HG03175 (cell line): ENCODE data around the gene METTL2B.

Source experiments
- ATAC-seq: cut with Tn5 transposase; IDR thresholded peaks from one replicate; pipeline ENCODE4 v1.9.1; 2021; ENCODE audit warnings: mild to moderate bottlenecking, moderate library complexity; ENCODE audit not compliant: unreplicated experiment

Gene METTL2B

DNA sequence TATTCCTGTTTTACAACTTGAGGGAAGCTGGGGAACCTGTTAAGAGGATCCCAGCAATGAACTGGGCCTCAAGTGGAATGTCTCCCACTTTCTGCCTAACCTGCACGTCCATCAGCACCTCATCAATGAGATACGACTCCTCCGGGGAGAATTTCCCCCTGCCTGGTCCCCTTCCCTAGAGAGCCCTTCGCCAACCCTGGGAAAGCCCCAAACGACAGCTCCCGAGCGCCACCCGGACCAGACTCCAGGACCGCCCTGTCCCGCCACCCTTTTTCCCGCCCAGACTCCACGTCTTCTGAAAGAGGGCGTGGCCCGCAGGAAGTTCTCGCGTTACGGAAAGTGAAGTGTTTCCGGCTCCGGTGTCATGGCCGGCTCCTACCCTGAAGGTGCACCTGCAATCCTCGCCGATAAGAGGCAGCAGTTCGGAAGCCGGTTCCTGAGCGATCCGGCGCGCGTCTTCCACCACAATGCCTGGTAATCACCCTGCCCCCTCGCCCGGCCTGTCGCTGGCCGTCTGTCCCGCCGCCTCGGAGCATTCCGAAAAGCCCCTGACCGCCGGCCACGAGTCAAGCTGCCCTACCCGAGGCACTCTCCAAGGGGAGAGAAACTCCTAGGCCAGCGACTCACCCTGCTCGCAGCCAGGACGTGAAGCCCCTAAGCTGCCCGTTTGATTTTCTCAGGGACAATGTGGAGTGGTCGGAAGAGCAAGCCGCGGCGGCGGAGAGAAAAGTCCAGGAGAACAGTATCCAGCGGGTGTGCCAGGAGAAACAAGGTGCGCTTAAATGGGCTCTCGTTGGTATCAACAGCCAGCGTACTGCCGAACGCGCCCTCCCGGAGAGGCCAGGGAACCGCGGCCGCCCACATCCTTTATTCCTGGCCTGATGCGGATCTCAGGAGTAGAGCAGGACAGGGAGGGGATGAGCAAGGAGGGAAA, at the start of gene METTL2B:
TSS of gene METTL2B (plus strand) at position 347 of the 934 bp plus-strand sequence. CDS start at position 365, 18 bp downstream.
- peak; percentile 92 for ATAC-seq

DNA sequence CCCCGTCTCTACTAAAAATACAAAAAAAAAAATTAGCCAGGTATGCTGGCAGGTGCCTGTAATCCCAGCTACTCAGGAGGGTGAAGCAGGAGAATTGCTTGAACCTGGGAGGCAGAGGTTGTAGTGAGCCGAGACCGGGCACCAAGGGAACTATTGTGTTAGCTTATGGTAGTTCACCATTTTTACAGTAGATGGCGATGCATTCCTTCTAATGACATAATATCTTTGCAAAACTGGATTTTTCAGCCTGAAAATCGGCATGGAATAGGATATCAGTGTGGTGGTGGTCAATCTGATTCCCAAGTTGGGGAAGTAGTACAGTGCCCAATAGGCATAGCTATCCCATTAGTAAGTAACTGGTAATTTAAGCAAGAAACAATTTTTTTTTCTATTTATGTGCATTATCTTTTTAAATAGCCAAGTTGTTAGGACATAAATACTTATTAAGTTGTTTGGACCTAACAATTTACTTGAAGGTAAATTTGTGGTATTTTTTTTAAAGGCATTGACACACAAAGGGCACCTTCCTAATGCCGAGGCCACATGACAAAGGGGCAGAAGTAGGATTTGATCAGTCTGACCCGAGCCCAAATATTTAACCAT, 49.2 kb upstream of the METTL2B start:
- peak; percentile 52 for ATAC-seq

DNA sequence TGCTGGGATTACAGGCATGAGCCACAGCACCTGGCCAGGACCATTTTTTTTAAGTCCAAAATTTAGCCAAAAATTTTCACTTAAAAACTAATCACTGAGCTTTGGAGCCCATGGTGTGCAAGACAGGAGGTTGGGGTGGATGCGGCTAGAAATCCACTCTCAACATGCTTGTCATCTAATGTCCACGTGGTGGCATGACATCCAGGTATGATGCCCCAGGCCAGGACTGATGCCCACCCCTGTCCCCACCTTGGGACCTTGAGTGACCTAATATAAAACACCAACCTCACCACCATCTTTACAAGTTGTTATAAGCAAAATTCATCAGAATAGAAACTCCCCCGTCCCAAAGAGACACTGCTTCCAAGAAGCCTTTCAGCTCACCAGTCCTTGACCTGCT, 46.3 kb upstream of the METTL2B start:
- no peak for ATAC-seq

DNA sequence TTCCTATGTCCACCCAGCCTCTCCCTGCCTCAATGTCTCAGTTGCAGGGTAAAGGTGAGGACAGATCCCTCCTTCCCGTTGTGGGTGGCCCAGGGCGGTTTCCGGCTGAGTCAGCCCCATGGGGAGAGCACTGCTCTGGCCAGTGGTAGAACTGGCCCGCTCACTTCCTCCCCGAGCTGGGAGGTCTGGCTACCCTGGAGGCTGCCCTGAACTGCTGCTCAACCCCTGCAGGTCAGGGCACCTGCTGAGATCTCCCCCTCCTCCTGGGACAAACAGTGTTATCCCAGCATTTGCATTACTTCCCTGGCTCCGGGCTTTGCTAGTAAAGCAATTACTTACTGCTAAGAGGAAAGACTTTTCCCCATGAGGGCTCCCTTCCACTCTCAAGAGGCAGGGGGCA, 45.3 kb upstream of the METTL2B start:
- ATAC-seq, result no peak

- no peak for ATAC-seq
Observed at GRCh38 chr7:128431754-128432153, 44.8 kb upstream of the METTL2B start.

- ATAC-seq, result no peak
Observed at GRCh38 chr7:128434413-128435326, 41.9 kb upstream of the METTL2B start.

DNA sequence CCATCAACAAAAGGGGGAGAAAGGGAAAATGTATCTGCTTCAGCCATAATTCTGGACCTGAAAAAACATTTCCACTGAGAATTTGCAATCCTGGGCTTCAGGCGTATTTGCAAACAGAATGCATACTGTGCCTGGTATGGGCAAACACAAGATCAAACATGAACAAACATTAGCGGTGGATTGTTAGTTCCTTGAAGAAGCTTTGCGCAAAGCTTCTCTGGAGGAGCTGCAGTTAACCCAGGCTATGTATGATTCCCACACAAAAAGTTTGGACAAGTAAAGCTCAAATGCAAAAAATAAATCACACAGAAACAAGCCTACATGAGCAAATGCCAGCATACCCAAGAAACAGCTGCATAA, 41.2 kb upstream of the METTL2B start:
- no peak for ATAC-seq

DNA sequence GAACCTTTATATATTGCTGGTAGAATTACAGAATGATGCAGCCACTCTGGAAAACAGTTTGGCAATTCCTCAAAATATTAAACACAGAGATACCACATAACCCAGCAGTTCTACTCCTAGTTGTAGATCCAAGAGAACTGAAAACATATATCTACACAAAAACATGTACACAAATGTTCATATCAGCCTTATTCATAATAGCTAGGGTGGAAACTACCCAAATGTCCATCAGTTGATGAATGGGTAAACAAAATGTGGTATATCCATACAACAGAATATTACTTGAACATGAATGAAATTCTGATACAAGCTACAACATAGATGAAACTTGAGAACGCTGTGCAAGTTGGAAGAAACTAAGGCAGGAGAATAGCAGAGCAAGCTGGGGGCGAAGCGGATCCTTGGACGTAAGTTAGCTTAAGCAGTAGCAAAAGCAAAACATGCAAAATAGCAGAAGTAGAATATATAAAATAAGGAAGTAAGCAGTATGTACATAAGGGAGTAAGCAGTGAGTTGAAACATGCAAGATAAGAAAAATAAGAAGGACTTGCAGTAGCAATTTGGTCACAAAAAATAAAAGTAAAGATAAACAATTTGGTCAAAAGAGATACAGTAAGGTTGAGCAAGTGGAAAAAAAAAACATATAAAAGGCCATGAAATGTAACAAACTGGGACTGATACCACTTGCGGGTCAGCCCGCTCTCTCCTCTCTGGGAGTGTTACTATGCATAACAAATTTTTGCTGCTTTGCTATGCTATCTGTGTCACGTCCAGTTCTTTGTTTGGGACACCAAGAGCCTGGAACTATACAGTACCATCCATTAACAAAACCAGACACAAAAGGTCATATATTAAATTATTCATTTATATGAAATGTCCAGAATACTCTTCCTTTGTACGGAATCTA, 38.9 kb upstream of the METTL2B start:
- ATAC-seq, result peak; percentile 68

DNA sequence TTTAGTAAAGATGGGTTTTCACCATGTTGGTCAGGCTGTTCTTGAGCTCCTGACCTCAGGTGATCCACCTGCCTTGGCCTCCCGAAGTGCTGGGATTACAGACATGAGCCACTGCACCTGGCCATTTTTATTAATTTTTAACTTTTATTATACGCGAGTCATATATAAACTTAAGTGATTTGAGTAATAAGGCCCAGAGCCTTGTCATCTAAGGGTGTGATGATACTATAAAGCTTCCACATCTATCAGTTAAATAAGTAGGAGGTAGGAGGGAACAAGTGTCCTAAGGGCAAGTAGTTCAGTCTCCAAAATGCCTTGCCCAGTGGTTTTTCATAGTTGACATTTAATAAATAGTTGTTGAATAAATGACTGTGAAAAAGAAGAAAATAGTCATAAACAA, 34.2 kb upstream of the METTL2B start:
- ATAC-seq, result no peak

DNA sequence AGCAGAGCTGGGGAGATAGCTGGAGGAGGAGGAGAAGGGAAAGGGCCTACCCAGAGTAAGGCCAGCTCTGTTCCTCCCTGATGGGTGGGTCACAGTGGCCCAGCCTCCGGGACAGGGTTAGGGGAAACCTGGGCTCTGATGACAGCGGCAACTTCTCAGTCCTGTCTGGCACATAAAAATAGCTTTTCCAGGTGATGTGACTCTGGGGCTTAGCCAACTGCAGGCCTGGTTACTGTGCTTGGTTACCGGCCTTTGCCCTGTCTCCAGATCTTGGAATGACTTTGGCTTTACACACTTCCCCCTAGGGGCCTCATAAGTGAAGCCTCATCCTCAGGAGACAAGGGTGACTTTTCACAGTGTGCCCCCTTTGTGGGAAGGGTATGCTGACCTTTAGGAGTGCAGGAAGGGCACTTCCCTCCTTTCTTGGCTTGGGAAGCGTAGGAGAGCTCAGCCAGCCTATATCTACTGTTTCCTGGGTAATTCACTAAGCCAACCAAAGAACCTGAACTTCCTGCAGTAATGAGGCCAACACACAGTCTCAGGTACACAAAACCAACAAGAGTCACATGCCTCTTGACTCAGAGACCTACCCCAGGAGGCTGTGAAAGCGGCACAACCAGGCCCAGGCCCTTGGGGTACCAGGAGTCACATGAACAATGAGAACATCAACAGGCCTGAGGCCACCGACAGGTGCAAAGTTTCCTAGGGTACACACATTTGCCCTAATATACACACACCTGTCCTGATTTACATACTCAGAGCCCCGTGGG, 32.5 kb upstream of the METTL2B start:
- ATAC-seq, result no peak

DNA sequence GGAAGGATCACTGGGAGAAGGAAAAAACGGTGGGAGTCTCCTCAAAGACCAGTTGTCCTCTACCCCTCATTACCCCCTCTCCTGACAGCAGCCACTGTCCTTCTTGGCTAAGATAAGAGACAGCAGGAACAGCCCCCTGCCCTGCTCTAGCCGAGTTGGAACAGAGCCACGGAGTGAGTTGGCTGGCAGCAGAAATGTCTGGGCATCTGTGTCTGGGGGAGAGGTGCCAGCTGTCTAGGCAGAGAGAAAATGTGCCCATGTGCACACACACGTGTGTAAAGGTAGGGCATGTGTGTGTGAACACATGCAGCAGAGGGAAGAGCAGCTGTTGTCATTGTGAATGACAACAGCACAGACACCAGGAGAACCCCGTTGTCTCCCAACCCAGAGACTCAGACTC, 30.2 kb upstream of the METTL2B start:
- ATAC-seq, result no peak

- no peak for ATAC-seq
Observed at GRCh38 chr7:128447941-128448564, 28.5 kb upstream of the METTL2B start.

DNA sequence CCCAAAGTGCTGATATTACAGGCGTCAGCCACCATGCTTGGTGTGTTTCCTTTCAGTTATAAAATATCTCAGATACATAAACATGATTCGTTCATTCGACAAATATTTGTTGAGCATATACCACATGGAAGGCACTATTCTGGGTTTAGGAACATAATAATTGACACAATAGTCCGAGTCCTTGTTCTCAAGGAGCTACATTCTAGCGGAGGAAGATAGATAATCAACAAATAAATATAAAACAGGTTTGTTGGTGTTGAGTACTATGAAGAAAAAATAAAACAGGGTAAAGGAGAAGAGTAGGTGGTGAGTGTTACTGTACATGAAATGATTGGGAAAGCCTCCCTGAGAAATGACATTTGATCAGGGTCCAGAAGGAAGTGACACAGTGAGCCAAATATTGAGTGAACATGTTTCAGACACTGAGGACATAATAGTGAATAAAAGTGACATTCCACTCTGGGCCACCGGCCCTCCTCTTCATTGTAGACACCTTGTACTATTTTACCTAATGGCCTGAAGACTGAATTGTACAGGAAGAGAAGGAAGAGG, 27.7 kb upstream of the METTL2B start:
- no peak for ATAC-seq

- no peak for ATAC-seq
Observed at GRCh38 chr7:128450409-128450808, 26.1 kb upstream of the METTL2B start.

- ATAC-seq, result no peak
Observed at GRCh38 chr7:128450913-128451312, 25.6 kb upstream of the METTL2B start.

- ATAC-seq, result no peak
Observed at GRCh38 chr7:128452552-128452951, 24.0 kb upstream of the METTL2B start.

DNA sequence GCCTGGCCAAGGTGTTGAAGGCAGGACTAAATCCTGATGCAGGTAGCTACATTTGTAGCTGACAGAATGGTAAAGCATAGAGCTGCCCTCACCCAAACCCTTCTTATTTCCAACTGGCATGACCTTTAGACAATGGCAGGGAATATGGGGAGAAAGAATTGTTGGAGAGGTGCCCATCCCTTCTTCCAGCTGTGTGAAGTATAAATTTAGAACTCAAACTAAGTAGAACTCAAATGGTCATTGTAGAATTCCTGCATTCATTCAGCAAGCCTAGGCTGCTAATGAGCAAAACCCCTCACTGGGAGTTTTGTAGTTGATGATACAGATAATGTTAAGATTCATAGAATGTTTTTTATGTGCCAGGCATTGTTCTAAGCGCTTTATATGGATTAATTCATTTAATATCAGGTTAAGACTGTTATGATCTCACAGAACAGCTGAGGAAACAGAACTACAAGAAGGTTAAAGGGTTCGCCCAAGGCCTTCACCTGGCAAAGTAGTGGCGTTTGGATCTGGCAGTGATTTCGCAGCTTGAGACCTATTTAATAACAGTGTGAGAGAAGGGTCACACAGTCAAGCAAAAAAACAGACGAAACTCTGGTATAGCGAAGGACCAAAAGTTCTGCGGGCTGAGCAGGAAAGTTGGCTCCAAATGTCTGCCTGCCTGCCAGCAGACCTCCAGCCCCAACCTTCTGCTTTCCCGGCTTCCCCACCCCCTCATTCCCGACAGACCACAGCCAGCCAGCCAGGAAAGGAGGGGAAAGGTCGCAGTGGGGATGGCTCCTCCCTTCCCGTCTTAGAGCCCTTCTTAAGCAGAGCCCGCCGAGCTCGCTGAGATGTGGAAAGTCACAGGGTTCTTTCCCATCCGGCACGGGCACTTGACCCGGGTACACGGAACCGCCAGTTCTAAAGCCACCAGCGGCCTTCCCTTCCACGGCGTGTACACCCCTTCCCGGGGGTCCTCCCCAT, 22.4 kb upstream of the METTL2B start:
- ATAC-seq, result no peak
